NCI-H2171 treated with DMSO at 0.1 percent for 48 hours (cell line): ENCODE measurements around the gene DUSP2.

Source experiments
- DNase-seq: peaks from one replicate; lab custom pipeline; 2025; lab: John Stamatoyannopoulos, UW

DUSP2 gene

DNA sequence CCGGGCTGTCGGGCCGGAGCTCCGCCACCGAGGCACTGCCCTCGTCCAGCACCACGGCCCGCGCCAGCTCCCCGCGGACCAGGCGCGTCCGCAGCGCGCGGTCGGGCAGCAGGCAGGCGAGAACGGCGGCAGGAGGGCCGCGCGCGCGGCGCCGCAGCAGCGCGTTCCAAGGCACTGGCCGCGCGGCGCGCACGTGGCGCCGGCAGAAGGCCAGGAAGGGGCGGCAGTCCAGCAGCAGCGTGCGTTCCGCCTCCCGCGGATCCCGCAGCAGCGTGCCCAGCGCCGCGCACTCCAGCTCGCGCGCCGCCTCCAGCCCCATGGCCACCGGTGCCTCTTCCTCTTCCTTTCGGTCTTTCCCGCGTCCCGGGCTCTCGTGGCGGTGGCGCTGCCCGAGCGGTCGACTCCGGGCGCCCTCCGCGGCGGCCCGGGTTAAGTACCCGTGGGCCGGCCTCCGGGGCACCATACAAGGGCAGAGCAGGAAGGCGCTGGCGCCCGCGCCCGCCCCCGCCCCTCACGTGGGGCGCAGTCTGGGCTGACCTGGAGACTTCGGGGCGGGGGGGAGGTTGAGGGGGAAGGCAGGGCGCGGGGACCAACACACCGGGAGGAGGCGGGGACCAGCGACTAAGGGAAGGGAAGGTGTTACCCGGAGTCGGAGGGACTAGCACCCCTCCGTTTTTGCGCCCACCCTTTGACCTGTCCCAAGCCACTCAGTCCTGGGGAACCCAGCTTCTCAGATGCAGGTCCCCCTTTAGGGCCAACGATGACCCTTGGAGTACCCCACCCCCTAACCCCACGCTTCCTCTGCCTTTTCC lies at the start of gene DUSP2:
DUSP2 (minus strand) TSS at position 405 of the 812 bp plus-strand sequence; CDS start at position 319, 86 bp downstream.
- peak; percentile 46 for DNase-seq

GRCh38 chr2:96191937-96192670 lies 46.9 kb upstream of the DUSP2 start:
- DNase-seq: no peak

DNA sequence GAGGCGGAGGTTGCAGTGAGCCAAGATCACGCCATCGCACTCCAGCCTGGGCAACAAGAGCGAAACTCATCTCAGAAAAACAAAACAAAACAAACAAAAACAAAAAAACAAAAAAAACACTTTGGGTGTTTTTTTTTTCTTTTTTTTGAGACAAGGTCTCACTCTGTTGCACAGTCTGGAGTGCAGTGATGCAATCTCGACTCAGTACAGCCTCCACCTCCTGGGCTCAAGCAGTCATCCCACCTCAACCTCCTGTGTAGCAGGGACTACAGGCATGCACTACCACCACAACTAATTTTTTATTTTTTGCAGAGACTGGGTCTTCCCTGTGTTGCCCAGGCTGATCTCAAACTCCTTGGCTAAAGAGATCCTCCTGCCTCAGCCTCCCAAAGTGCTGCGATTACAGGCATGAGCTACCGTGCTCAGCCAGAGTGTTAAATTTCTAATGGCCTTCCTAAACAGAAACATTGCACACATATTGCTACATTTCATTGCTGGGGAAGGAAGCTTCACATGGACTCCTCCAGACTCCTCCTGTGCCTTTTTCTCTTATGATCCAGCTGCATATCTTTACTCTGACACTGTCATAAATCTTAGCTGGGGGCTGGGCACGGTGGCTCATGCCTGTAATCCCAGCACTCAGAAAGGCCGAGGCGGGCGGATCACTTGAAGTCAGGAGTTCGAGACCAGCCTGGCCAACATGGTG lies 43.7 kb upstream of the DUSP2 start:
- no peak for DNase-seq

DNA sequence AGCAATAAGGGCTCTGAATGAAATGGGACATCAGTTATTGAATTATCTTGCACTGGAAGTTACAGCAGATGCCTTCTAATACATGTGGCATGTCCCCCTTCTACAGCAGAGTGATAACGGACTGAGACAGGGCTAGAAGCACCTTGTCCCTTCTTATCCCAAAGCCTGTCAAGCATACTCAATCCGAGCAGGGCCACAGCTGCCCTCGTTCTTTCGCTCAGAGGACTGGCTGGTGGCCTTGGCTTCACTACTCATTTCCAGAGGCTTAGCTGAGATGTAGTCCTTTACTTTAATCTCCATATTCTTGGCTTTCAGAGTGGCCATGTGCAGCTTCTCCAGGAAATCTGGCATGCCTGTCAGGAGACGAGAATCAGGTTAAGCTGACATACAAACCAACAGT lies 41.3 kb upstream of the DUSP2 start:
- no peak for DNase-seq

- DNase-seq: no peak
Observed at GRCh38 chr2:96185516-96185915, 40.3 kb upstream of the DUSP2 start.

DNA sequence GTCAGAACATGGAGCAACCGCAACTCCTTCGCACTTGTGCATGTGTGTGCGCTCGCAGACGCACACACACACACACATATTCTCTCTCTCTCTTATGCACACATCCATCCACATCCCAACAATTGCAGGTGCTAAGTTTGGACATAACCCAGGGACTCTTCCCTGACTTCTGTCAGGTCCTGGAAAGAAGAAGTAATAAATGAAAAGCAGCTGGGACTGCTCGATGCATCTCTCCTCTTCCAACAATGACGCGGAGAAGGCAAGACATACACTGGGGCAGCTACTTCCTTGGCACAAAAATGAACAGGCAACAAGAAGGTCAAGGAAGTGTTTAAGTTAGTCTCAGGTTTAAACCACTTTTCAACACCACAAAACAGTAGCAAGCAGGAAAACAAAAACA lies 39.7 kb upstream of the DUSP2 start:
- DNase-seq: no peak

DNA sequence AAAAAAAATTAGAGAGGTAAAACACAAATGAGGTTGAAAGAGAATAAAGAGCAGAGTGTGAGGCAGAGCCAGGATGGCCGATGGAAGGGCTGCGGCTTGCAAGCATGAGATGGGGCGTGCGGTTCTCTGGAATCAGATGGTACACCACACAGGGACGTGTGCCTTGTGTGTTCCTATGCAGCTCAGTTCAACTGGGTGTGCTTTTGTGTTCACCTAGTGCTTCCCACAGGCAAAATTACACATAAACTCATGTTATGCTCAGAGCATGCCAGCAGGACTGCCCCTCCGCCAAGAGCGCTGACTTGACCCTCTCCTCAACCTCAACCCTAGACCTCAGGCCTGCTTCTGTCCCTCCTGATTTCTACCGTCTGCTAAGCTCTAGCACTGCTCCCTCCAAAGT lies 38.9 kb upstream of the DUSP2 start:
- no peak for DNase-seq

- no peak for DNase-seq
Observed at GRCh38 chr2:96181529-96181928, 36.3 kb upstream of the DUSP2 start.

DNA sequence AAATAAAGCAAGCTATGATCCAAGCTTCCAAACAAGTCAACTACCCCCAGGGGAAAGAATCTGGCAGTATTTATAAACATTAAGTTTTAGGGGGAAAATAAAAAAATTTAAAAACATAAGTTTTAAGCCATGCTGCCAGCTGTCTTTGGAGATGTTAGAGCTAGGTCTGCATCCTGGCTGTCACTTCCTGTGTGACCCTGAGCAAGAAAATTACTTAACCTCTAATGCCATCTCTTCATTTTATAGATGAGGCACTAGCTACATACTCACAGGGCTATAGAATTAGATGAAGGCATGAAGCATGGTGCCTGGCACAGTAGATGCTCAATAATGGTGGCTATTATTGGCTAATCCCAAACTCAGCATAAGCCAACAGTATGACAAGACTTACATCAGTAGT lies 35.3 kb upstream of the DUSP2 start:
- no peak for DNase-seq

DNA sequence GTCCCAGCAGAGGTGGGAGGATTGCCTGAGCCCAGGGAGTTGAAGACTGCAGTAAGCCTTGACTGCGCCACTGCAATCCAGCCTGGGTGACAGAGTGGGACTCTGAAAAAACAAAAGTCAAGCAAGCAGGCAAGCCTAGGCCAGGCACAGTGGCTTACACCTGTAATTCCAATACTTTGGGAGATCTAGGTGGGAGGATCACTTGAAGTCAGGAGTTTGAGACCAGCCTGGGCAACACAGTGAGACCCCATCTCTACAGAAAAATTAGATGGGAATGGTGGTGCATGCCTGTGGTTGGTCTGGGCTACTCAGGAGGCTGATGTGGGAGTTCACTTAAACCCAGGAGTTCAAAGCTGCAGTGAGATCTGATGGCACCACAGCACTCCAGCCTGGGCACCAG lies 34.8 kb upstream of the DUSP2 start:
- DNase-seq: no peak

DNA sequence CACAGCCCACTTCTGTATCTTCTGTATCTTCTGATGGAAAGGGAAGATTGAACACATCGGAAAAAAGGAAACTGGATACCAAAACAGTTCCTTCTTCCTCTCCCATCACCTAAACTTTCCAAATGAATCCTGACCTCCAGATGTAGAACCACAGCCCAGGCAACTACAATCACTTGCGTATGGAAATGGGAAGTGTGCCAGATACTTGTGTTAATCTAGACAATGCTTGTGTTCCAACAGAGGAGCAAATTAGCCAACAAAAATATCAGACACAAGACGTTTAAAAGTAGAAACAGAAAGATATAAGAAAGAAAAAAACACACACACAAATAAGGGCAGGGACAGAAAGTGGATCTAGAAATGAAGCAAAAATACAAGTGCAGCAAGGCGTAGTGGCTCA lies 31.4 kb upstream of the DUSP2 start:
- no peak for DNase-seq

DNA sequence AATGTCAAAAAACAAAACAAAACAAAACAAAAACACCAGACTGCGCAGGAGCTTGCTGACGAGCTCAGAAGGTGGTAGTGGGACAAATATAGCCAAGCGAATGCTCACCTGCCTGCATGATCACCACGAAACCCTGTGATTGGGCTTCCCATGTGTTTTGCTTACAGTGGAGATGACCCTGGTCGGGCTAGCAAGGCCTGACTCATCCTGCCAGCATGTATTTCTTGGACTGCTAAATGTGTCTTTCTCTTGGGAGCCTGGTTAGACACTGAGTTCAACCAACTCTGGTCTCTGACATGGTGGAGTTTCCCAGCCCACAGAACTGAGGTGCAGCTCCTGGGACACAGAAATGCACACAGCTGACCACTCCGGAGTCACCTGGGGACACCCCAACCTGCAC lies 30.7 kb upstream of the DUSP2 start:
- no peak for DNase-seq

DNA sequence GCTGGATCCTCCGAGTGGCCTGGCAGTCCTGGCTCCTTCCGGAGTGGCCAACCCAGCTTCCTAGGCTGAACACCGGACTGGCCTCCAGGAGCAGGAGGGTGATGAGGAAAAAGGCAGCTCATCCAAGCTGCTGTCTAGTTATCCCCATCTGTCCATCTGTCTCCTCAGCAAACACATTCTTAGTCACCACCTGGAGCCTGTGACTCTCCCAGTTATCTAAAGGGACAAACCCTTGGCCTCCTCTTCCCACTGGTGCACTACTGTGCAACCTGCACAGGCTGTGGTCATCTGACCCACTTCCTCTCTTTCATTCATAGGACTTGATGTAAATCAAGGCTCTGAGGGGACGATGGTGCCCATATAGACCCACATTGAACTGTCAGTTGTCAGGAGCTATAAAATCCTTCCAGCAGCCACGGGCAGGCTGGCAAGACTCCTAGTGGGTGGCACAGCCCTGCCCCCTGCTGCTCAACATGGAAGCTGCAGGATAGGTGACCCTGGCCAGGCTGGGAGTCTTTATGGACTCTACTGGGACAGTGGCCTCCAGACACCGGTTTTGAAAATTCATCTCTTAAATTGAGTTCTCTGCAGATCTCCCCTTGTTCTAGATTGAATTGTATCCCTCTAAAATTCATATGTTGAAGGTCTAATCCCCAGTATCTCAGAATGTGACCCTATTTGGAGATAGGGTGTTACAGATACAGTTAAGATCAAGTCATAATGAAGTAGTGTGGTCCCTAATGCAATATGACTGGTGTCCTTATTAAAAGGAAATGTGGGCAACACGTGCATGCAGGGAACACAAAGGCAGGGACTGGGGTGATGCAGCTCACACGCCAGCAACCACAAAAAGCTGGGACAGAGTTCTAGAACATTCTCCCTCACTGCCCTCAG lies 29.3 kb upstream of the DUSP2 start:
- peak; percentile 80 for DNase-seq

DNA sequence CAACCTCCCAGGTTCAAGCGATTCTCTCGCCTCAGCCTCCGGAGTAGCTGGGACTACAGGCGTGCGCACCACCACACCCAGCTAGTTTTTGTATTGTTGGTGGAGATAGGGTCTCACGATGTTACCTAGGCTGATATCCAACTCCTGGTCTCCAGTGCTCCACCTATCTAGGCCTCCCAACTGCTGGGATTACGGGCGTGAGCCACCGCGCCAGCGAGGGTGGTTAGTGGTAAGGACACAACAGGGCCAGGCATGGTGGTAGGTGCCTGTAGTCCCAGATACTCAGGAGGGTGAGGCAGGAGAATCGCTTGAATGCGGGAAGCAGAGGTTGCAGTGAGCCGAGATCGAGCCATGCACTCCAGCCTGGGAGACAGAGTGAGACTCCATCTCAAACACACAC lies 26.6 kb upstream of the DUSP2 start:
- no peak for DNase-seq

DNA sequence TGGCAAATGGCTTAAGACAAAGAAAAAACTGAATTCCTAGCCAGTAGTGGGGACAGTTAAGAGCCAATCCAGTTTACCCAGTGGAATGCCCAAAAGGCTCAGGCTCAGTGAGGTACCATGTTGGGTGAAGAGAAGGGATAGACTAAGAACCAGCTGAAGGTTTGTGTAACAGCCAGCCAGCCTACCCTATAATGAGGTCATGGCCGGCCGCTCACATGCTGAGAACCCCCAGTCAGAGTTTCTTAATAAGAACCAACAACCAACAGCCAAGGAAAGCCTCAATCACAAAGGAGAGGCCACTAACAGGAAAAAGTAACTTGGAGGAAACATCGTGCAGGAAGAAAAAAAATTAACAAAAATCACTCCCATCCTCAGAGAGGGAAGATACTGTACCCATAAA lies 25.4 kb upstream of the DUSP2 start:
- no peak for DNase-seq

DNA sequence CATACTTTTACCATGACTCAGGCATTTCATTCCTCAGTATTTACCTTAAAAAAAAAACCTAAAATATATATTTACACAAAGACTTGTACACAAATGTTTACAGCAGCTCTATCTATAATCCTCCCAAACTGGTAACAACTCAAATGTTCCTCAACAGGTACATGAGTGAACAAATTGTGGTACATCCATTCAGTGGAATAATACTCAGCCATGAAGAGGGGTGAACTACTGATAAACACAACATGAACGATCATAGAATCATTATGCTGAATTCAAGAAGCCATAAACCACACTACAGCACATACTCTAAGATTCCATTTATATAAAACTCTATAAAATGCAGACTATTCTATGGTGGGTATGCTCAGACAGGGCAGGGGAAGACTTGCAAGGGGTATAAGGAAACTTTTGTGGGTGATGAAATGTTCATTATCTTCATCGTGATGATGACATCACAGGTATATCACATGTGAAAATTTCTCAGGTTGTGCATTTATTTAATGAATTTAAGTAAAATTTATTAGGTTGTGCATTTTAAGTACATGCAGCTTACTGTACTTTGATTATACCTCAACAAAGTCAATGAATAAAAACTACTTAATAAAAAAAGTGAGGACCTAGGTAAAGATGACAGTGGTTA lies 24.7 kb upstream of the DUSP2 start:
- no peak for DNase-seq

- no peak for DNase-seq
Observed at GRCh38 chr2:96167407-96168013, 22.3 kb upstream of the DUSP2 start.

DNA sequence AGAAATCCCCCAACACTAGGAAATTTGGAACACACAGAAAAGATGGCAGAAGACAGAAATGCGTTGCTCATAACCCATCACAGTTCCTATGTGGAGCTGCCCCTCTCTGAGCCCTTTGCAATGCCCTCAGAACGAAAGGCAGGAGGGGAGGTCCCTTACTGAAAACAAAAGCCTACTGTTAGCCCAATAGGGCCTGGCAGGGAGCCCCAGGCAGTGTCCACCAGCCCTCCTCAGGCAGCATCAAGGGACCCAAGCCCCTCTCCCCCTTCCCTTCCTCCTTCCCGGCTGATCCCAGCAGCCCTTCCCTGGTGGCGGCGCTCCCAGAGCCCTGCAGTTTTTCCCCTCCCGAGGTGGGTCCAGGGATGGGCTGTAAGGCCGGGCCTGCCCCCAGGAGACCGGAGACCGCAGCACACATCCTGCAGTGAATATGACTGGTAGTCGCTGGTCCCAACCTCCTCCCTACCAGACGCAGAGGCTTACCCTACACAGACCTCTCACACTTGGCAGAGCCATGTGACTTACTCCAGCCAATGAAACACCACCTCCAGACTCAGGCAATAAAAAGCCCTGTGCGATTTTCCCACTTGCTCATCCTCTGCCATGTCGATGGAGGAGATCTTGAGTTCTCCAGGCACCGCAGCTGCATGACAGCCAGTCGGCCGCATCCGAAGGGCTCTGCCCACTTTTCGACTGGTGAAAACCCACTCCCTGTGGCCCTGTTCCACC lies 19.4 kb upstream of the DUSP2 start:
- no peak for DNase-seq

GRCh38 chr2:96163768-96164429 lies 18.7 kb upstream of the DUSP2 start:
- DNase-seq: no peak

GRCh38 chr2:96163415-96163767 lies 18.2 kb upstream of the DUSP2 start:
- no peak for DNase-seq
